Mononuclear cell (primary cell): ENCODE results near the gene CNN1. TPM values are rescaled to one million over a fixed set of nuclear protein-coding genes. Genes with fewer than 3 reads are reported as not detected.
"Not testable (repeated sequence)": the region's sequence is repeated elsewhere in the genome, so short reads cannot be mapped to it uniquely, and the experiment has no call there.

Source experiments
- H3K27me3 ChIP-seq: 2 replicates; pipeline ENCODE4 v1.6.0; 2011; ENCODE audit warnings: low read length, control low read depth; ENCODE audit not compliant: insufficient read depth
- H3K4me1 ChIP-seq: 2 replicates; pipeline ENCODE4 v1.5.1; 2011; ENCODE audit warnings: mild to moderate bottlenecking, low read length, control low read depth; ENCODE audit not compliant: insufficient read depth
- H3K4me3 ChIP-seq: 2 replicates; pipeline ENCODE4 v1.5.1; 2011; ENCODE audit warnings: mild to moderate bottlenecking, low read length, moderate library complexity
- H3K9me3 ChIP-seq: 2 replicates; pipeline ENCODE4 v1.5.1; 2011; ENCODE audit warnings: low read depth, mild to moderate bottlenecking, control low read depth, low read length
- total RNA-seq: library from RNA; depleted of rRNA; stranded (reverse); fragments of >200 nt; gene quantifications from one replicate; pipeline ENCODE4 v1.2.3, GENCODE V29; 2012

Gene CNN1
- total RNA-seq, 1 donor: 0.52 TPM

GRCh38 chr19:11598746-11599145 is 60.1 kb downstream of the CNN1 start:
- Histone ChIP-seq H3K9me3 (no peaks in the 10 kb centered on the region), H3K4me3 (no peak overlapping the region), H3K27me3 (no peaks in the 10 kb centered on the region), H3K4me1 (peaks cover 16% of the 10 kb centered on the region)

GRCh38 chr19:11599704-11600103 is 61.1 kb downstream of the CNN1 start:
- peaks cover 16% of the 10 kb centered on the region for H3K4me1 ChIP-seq
- not testable (repeated sequence) for H3K4me3 ChIP-seq, H3K27me3 ChIP-seq, H3K9me3 ChIP-seq

Other genes with a start within 250 kb of the CNN1 start
- not detected for gene TSPAN16, start 242.7 kb upstream of the CNN1 start, total RNA-seq
- 12.1 TPM for gene RAB3D, start 199.2 kb upstream of the CNN1 start, total RNA-seq
- 34.3 TPM for gene TMEM205, start 192.6 kb upstream of the CNN1 start, total RNA-seq
- gene CCDC159, start 192.3 kb upstream of the CNN1 start, total RNA-seq: 15.6 TPM
- 7.3 TPM for gene PLPPR2, start 183.4 kb upstream of the CNN1 start, total RNA-seq
- gene SWSAP1, start 164.2 kb upstream of the CNN1 start, total RNA-seq: 0.94 TPM
- 8.8 TPM for gene EPOR, start 154.5 kb upstream of the CNN1 start, total RNA-seq
- not detected for gene RGL3, start 119.5 kb upstream of the CNN1 start, total RNA-seq
- not detected for gene ODAD3, start 103.7 kb upstream of the CNN1 start, total RNA-seq
- gene PRKCSH, start 103.2 kb upstream of the CNN1 start, total RNA-seq: 67.1 TPM
- not detected for gene ELAVL3, start 57.8 kb upstream of the CNN1 start, total RNA-seq
- gene ZNF653, start 33.0 kb upstream of the CNN1 start, total RNA-seq: 3.5 TPM
- 23.4 TPM for gene ECSIT, start 9.7 kb upstream of the CNN1 start, total RNA-seq
- 29.3 TPM for gene ELOF1, start 20.4 kb downstream of the CNN1 start, total RNA-seq
- gene ACP5, start 38.8 kb downstream of the CNN1 start, total RNA-seq: 17.5 TPM
- 11.5 TPM for gene ZNF627, start 58.6 kb downstream of the CNN1 start, total RNA-seq
- gene ZNF823, start 200.1 kb downstream of the CNN1 start, total RNA-seq: 4.4 TPM
- gene ZNF441, start 228.1 kb downstream of the CNN1 start, total RNA-seq: 7.0 TPM